ENCODE measurements around the gene CAMK2B. TPM values are rescaled to one million over a fixed set of nuclear protein-coding genes. Genes with fewer than 3 reads are reported as not detected.

Gene CAMK2B
- total and polyA plus RNA-seq, 9 donors: 0.22 to 1.4 (median 0.45) TPM; not detected in 2

GRCh38 chr7:44189993-44190872 is 135.2 kb downstream of the CAMK2B start:
- no peak for TF ChIP-seq EP300 (IDR thresholded peaks at IDR 0.05)
- TF ChIP-seq CTCF (IDR thresholded peaks at IDR 0.05): no peak
- TF ChIP-seq POLR2A (IDR thresholded peaks at IDR 0.05): no peak
- no peak for DNase-seq
- Histone ChIP-seq H3K36me3 (no peaks in the 10 kb centered on the region), H3K27me3 (no peaks in the 10 kb centered on the region), H3K27ac (no peak overlapping the region), H3K4me1 (ENCODE audit: insufficient read depth) (peaks cover 6% of the 10 kb centered on the region), H3K9me3 (no peaks in the 10 kb centered on the region), H3K4me3 (no peak overlapping the region)
- intact Hi-C loops (cut with DNase I): loop anchor here in 3 of 4 donors (5.0 to 10.0 kb wide), 3 partner anchors 55 to 135 kb away; no protein-coding TSS in a partner anchor
- WGBS, 3 donors: 84 to 91% (median 84%) methylated on average over 14 of the region's 14 CpGs

- WGBS, 3 donors: 94 to 96% (median 95%) methylated on average over 11 of the region's 11 CpGs
- intact Hi-C loops (cut with DNase I): no loop called here
- Histone ChIP-seq H3K4me3 (no peak within 1 kb of the TSS), H3K36me3 (no peaks in the 10 kb centered on the region), H3K27ac (no peak within 1 kb of the TSS), H3K4me1 (ENCODE audit: insufficient read depth) (peaks cover 6% of the 10 kb centered on the region), H3K9me3 (no peaks in the 10 kb centered on the region), H3K27me3 (no peaks in the 10 kb centered on the region)
- DNase-seq: no peak
- no peak for TF ChIP-seq EP300 (IDR thresholded peaks at IDR 0.05)
- TF ChIP-seq CTCF (IDR thresholded peaks at IDR 0.05): no peak
- no peak for TF ChIP-seq POLR2A (IDR thresholded peaks at IDR 0.05)
Observed at GRCh38 chr7:44189286-44189992, 136.0 kb downstream of the CAMK2B start, which contains the start of gene GCK. Gene GCK, minus strand, starts transcription at chr7:44189439. Its CDS starts 486 bp downstream, at chr7:44188953.

GRCh38 chr7:44188480-44189225 is 136.7 kb downstream of the CAMK2B start:
- no peak for DNase-seq
- TF ChIP-seq CTCF (IDR thresholded peaks at IDR 0.05) (no peak), EP300 (IDR thresholded peaks at IDR 0.05) (no peak), POLR2A (IDR thresholded peaks at IDR 0.05) (no peak)
- Histone ChIP-seq H3K4me1 (ENCODE audit: insufficient read depth) (peaks cover 6% of the 10 kb centered on the region), H3K27ac (no peak overlapping the region), H3K9me3 (no peaks in the 10 kb centered on the region), H3K4me3 (no peak overlapping the region), H3K27me3 (no peaks in the 10 kb centered on the region), H3K36me3 (no peaks in the 10 kb centered on the region)
- 80 to 91% (median 83%) methylated on average over 14 to 16 of the region's 16 CpGs for WGBS, 3 donors
- intact Hi-C loops (cut with DNase I): no loop called here
